AG09309 (cell line): ENCODE data around the gene CASQ2.

ENCODE experiments used
- DNase-seq: peaks from one replicate; pipeline ENCODE4 v3.0.0-alpha.2; 2010; ENCODE audit warnings: low read depth
- H3K4me3 ChIP-seq: 2 replicates; pipeline ENCODE4 v1.5.1; 2011; ENCODE audit warnings: mild to moderate bottlenecking, low read depth, low read length, moderate library complexity; ENCODE audit not compliant: control insufficient read depth
- CTCF ChIP-seq: IDR thresholded peaks from 2 replicates; pipeline ENCODE4 v1.5.1; 2011; ENCODE audit warnings: mild to moderate bottlenecking, low read depth, low read length, inconsistent platforms; ENCODE audit not compliant: insufficient read depth, control insufficient read depth; ENCODE audit errors: missing control alignments

Gene CASQ2

GRCh38 chr1:115757326-115757725 is 11.2 kb downstream of the CASQ2 start:
- no peak for TF ChIP-seq CTCF
- no peak for DNase-seq
- H3K4me3 ChIP-seq, result no peak overlapping the region

DNA sequence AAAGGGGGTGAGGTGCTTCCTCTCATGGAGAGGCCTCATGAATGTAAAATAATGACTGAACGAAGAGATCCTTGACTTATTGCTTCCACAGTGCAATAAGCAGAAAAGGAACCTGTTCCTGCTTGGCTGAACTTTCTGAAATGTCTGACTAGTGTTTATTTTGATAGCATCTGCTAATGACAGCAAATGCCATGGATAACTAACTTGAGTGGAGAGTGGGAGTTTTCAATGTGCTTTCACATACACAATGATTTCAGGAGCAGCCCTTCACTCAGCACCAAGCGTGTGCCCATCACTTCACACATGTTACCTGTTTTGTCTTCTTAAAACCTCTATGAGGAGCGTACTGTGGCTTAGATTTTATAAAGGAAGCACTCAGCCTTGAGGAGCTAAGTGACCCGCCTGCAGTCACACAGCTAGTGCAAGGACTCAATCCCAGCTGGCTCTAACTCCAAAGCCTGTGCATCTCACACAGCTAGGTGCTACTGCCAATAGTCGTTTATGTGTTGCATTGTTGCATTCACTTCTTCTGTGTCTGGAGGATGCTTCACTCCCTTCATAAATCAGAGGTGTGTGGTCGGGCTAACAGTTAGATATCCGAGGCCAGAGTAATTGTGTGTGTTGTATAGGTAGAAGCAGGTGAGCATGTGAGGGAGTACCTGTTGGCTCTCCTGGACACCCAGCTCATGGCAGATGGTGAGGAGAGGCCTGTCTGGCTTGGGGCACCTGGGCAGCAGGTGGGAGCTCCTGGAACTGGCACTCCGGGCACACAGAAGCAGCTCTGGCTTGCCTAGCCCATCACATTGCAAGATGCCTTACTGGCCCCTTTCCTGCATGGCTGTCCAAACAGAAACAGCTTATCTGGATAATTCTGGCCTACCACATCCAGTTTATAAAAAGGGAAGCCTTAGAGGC is 12.8 kb downstream of the CASQ2 start:
- no peak for DNase-seq
- no peak for TF ChIP-seq CTCF
- H3K4me3 ChIP-seq, result no peak overlapping the region

- DNase-seq, result no peak
- H3K4me3 ChIP-seq, result no peak overlapping the region
- TF ChIP-seq CTCF, result no peak
Measured at GRCh38 chr1:115753830-115754229, 14.7 kb downstream of the CASQ2 start.

GRCh38 chr1:115753361-115753760 is 15.2 kb downstream of the CASQ2 start:
- TF ChIP-seq CTCF, result no peak
- H3K4me3 ChIP-seq, result no peak overlapping the region

DNA sequence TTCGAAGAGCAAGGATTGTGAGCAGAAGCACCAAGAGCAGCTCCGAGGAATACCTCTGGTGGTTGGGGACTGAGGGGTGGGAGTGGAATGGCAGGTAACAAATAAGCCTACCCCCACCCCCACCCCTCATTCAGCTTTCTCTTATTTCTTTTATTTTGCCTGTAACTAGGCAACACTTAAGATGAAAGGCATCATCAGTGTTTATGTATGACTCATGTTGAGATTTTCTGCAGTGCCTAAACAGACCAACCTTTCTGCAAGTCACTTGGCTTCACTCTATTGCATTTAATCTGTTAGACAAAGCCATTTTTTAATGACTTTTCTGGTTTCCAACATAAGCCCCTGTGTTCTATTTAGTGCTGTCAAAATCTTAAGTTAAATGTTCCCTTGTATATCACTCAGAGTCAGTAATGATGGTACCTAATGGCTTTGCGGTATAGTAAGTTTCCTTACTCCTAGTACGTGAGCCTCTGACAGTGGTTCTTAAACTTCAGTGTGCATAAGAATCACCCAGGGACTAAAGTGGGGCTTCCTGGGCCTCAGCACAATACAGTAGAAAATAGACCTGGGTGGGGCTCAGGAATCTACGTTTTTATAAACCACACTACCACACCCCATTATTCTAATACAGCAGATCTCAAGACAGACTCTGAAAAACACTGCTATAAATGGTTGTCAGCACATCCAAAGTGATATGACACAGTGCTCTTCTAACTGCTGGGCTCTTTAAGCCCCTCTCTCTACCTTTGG is 19.9 kb downstream of the CASQ2 start:
- H3K4me3 ChIP-seq, result no peak overlapping the region
- no peak for DNase-seq
- TF ChIP-seq CTCF, result no peak

More at GRCh38 chr1:115753361-115753760, 15.2 kb downstream of the CASQ2 start:
- DNase-seq, result no peak

DNA sequence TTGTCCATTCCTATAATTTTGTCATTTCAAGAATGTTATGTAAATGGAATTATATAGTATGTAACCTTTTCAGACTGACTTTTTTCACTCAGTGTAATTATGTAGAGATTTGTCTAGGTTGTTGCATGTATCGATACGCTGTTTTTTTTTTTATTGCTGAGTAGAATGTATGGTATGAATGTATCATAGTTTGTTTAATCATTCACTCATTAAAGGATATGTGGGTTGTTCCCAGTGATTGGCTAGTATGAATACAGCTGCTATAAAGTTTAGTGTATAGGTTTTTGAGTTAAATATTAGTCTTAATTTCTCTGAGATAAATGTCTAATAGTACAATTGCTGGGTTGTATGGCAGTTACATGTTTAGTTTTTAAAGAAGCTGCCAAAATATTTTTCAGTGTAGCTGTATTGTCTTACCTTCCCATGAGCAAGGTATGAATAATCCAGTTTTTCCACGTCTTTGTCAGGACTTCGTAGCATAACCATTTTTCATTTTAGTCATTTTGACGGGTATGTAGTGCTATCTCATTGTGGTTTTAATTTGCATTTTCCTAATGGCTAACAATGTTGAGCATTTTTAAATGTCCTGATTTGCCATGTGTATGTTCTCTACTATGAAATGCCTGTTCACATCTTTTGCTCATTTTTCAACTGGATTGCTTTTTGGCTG is 22.4 kb downstream of the CASQ2 start:
- DNase-seq, result no peak

More for the DNA sequence above, 22.4 kb downstream of the CASQ2 start:
- no peak overlapping the region for H3K4me3 ChIP-seq
- TF ChIP-seq CTCF, result no peak
